Loucy (cell line): Measurements from ENCODE around the gene WBP11.

Experiments
- CTCF ChIP-seq: fragments of 200-600 bp; sonication (generic); conservative IDR thresholded peaks from 2 replicates; pipeline ENCODE4 v1.5.1; 2014; ENCODE audit warnings: mild to moderate bottlenecking, antibody characterized with exemption, low read length
- EZH2phosphoT487 ChIP-seq: fragments of 200-600 bp; IDR thresholded peaks from 2 replicates; pipeline ENCODE4 v1.6.1; 2018; ENCODE audit warnings: antibody characterized with exemption, mild to moderate bottlenecking, moderate library complexity, borderline replicate concordance

- TF ChIP-seq CTCF: peak; percentile 66
- TF ChIP-seq EZH2phosphoT487: no peak
These were observed 26.9 kb downstream of the WBP11 start for GRCh38 chr12:14776236-14776961.
